Measurements from ENCODE around the gene ANKFN1.
"Not testable (repeated sequence)": the region's sequence is repeated elsewhere in the genome, so short reads cannot be mapped to it uniquely, and the experiment has no call there.

ANKFN1 gene

GRCh38 chr17:56206351-56206750, 53.1 kb downstream of the ANKFN1 start:
- H3K4me1 Mint-ChIP-seq, result no peaks in the 10 kb centered on the region
- peaks cover 3% of the 10 kb centered on the region for H3K9me3 Mint-ChIP-seq
- H3K27ac Mint-ChIP-seq, result no peak overlapping the region
- no peak for ATAC-seq
- no peak overlapping the region for H3K4me3 Mint-ChIP-seq
- H3K36me3 Mint-ChIP-seq, result no peaks in the 10 kb centered on the region
- no peaks in the 10 kb centered on the region for H3K27me3 Mint-ChIP-seq

GRCh38 chr17:56213031-56213430, 59.8 kb downstream of the ANKFN1 start:
- Mint-ChIP-seq H3K36me3 (no peaks in the 10 kb centered on the region), H3K9me3 (no peaks in the 10 kb centered on the region), H3K27ac (no peak overlapping the region), H3K4me1 (no peaks in the 10 kb centered on the region), H3K27me3 (no peaks in the 10 kb centered on the region), H3K4me3 (no peak overlapping the region)
- no peak for ATAC-seq

- Mint-ChIP-seq H3K4me1 (no peaks in the 10 kb centered on the region), H3K4me3 (no peak overlapping the region), H3K36me3 (no peaks in the 10 kb centered on the region), H3K9me3 (peaks cover 3% of the 10 kb centered on the region), H3K27me3 (no peaks in the 10 kb centered on the region), H3K27ac (no peak overlapping the region)
- ATAC-seq, result no peak
Observed at GRCh38 chr17:56217921-56218320, 64.6 kb downstream of the ANKFN1 start.

- Mint-ChIP-seq H3K27ac (no peak overlapping the region), H3K4me1 (no peaks in the 10 kb centered on the region), H3K9me3 (peaks cover 3% of the 10 kb centered on the region), H3K36me3 (no peaks in the 10 kb centered on the region), H3K27me3 (no peaks in the 10 kb centered on the region), H3K4me3 (no peak overlapping the region)
- ATAC-seq, result no peak
Observed at GRCh38 chr17:56222255-56222654, 69.0 kb downstream of the ANKFN1 start.

- H3K4me3 Mint-ChIP-seq, result no peak overlapping the region
- no peaks in the 10 kb centered on the region for H3K27me3 Mint-ChIP-seq
- no peaks in the 10 kb centered on the region for H3K9me3 Mint-ChIP-seq
- H3K36me3 Mint-ChIP-seq, result no peaks in the 10 kb centered on the region
- ATAC-seq, result no peak
- no peak overlapping the region for H3K27ac Mint-ChIP-seq
- no peaks in the 10 kb centered on the region for H3K4me1 Mint-ChIP-seq
Observed at GRCh38 chr17:56230660-56231059, 77.4 kb downstream of the ANKFN1 start.

- H3K4me1 Mint-ChIP-seq, result no peaks in the 10 kb centered on the region
- H3K4me3 Mint-ChIP-seq, result no peak overlapping the region
- H3K9me3 Mint-ChIP-seq, result no peaks in the 10 kb centered on the region
- H3K27ac Mint-ChIP-seq, result no peak overlapping the region
- no peaks in the 10 kb centered on the region for H3K36me3 Mint-ChIP-seq
- no peak for ATAC-seq
- H3K27me3 Mint-ChIP-seq, result no peaks in the 10 kb centered on the region
Observed at GRCh38 chr17:56231252-56231651, 78.0 kb downstream of the ANKFN1 start.

- no peaks in the 10 kb centered on the region for H3K4me1 Mint-ChIP-seq
- H3K4me3 Mint-ChIP-seq, result no peak overlapping the region
- ATAC-seq, result no peak
- H3K27ac Mint-ChIP-seq, result no peak overlapping the region
- no peaks in the 10 kb centered on the region for H3K36me3 Mint-ChIP-seq
- no peaks in the 10 kb centered on the region for H3K27me3 Mint-ChIP-seq
- H3K9me3 Mint-ChIP-seq, result no peaks in the 10 kb centered on the region
Observed at GRCh38 chr17:56231693-56232092, 78.4 kb downstream of the ANKFN1 start.

GRCh38 chr17:56244268-56244890, 91.1 kb downstream of the ANKFN1 start:
- no peak for ATAC-seq

GRCh38 chr17:56247816-56248215, 94.5 kb downstream of the ANKFN1 start:
- no peaks in the 10 kb centered on the region for H3K36me3 Mint-ChIP-seq
- H3K9me3 Mint-ChIP-seq, result no peaks in the 10 kb centered on the region
- H3K27me3 Mint-ChIP-seq, result no peaks in the 10 kb centered on the region
- no peak overlapping the region for H3K4me3 Mint-ChIP-seq
- no peak for ATAC-seq
- H3K27ac Mint-ChIP-seq, result no peak overlapping the region
- no peaks in the 10 kb centered on the region for H3K4me1 Mint-ChIP-seq

More at GRCh38 chr17:56244268-56244890, 91.1 kb downstream of the ANKFN1 start:
- Mint-ChIP-seq H3K36me3 (no peaks in the 10 kb centered on the region), H3K27ac (no peak overlapping the region), H3K4me3 (no peak overlapping the region), H3K27me3 (no peaks in the 10 kb centered on the region), H3K9me3 (no peaks in the 10 kb centered on the region), H3K4me1 (no peaks in the 10 kb centered on the region)

GRCh38 chr17:56257075-56257474, 103.8 kb downstream of the ANKFN1 start:
- H3K9me3 Mint-ChIP-seq, result no peaks in the 10 kb centered on the region
- no peaks in the 10 kb centered on the region for H3K27me3 Mint-ChIP-seq
- ATAC-seq, result no peak
- H3K27ac Mint-ChIP-seq, result no peak overlapping the region
- H3K4me3 Mint-ChIP-seq, result no peak overlapping the region
- H3K4me1 Mint-ChIP-seq, result no peaks in the 10 kb centered on the region
- H3K36me3 Mint-ChIP-seq, result no peaks in the 10 kb centered on the region

GRCh38 chr17:56260376-56261002, 107.2 kb downstream of the ANKFN1 start:
- H3K27ac Mint-ChIP-seq, result no peak overlapping the region
- H3K4me3 Mint-ChIP-seq, result no peak overlapping the region
- no peaks in the 10 kb centered on the region for H3K27me3 Mint-ChIP-seq
- H3K4me1 Mint-ChIP-seq, result no peaks in the 10 kb centered on the region
- no peak for ATAC-seq
- no peaks in the 10 kb centered on the region for H3K9me3 Mint-ChIP-seq
- H3K36me3 Mint-ChIP-seq, result no peaks in the 10 kb centered on the region

GRCh38 chr17:56262803-56263202, 109.5 kb downstream of the ANKFN1 start:
- Mint-ChIP-seq H3K4me3 (no peak overlapping the region), H3K27me3 (no peaks in the 10 kb centered on the region), H3K9me3 (no peaks in the 10 kb centered on the region), H3K36me3 (no peaks in the 10 kb centered on the region), H3K4me1 (no peaks in the 10 kb centered on the region), H3K27ac (no peak overlapping the region)
- ATAC-seq, result no peak

- Mint-ChIP-seq H3K4me1 (no peaks in the 10 kb centered on the region), H3K4me3 (no peak overlapping the region), H3K27me3 (no peaks in the 10 kb centered on the region), H3K36me3 (no peaks in the 10 kb centered on the region), H3K27ac (no peak overlapping the region), H3K9me3 (no peaks in the 10 kb centered on the region)
- no peak for ATAC-seq
Observed at GRCh38 chr17:56269556-56270389, 116.5 kb downstream of the ANKFN1 start.

GRCh38 chr17:56274491-56274890, 121.2 kb downstream of the ANKFN1 start:
- Mint-ChIP-seq H3K9me3 (no peaks in the 10 kb centered on the region), H3K27ac (no peak overlapping the region), H3K36me3 (no peaks in the 10 kb centered on the region), H3K4me3 (no peak overlapping the region), H3K27me3 (peaks cover 7% of the 10 kb centered on the region), H3K4me1 (no peaks in the 10 kb centered on the region)
- ATAC-seq, result no peak

- H3K4me1 Mint-ChIP-seq, result no peaks in the 10 kb centered on the region
- no peaks in the 10 kb centered on the region for H3K27me3 Mint-ChIP-seq
- H3K4me3 Mint-ChIP-seq, result no peak overlapping the region
- H3K36me3 Mint-ChIP-seq, result no peaks in the 10 kb centered on the region
- no peak overlapping the region for H3K27ac Mint-ChIP-seq
- no peak for ATAC-seq
- no peaks in the 10 kb centered on the region for H3K9me3 Mint-ChIP-seq
Observed at GRCh38 chr17:56284482-56284881, 131.2 kb downstream of the ANKFN1 start.

- H3K4me1 Mint-ChIP-seq, H3K27ac Mint-ChIP-seq, H3K36me3 Mint-ChIP-seq, H3K9me3 Mint-ChIP-seq, H3K27me3 Mint-ChIP-seq, H3K4me3 Mint-ChIP-seq, ATAC-seq: not testable (repeated sequence)
Observed at GRCh38 chr17:56288786-56289185, 135.5 kb downstream of the ANKFN1 start.
